Gastroesophageal sphincter (tissue), 3 donors: Measurements from ENCODE around the gene RC3H2.

Experiments used
- CTCF ChIP-seq, 4 experiments: fragments of 200-600 bp in 2 of 4; fragments of 450-650 bp in 2 of 4; sonication (generic) in 1 of 4; IDR thresholded peaks; one replicate each; pipeline ENCODE4 v1.5.1; 2017 to 2019; ENCODE audit warnings: antibody characterized with exemption in 4 of 4, mild to moderate bottlenecking in 2 of 4, moderate library complexity in 2 of 4
- POLR2AphosphoS5 ChIP-seq: sonication (generic); formaldehyde crosslinking; IDR thresholded peaks from one replicate; pipeline ENCODE4 v1.6.1; 2017; ENCODE audit warnings: antibody characterized with exemption

GRCh38 chr9:122820490-122820845 lies 84.7 kb downstream of the RC3H2 start:
- TF ChIP-seq CTCF (IDR thresholded peaks at IDR 0.05) (no peak), POLR2AphosphoS5 (no peak)
